ENCODE results near the gene THSD4. TPM values are rescaled to one million over a fixed set of nuclear protein-coding genes. Genes with fewer than 3 reads are reported as not detected.

Gene THSD4
- polyA plus RNA-seq, 1 experiment, result 18.8 TPM

DNA sequence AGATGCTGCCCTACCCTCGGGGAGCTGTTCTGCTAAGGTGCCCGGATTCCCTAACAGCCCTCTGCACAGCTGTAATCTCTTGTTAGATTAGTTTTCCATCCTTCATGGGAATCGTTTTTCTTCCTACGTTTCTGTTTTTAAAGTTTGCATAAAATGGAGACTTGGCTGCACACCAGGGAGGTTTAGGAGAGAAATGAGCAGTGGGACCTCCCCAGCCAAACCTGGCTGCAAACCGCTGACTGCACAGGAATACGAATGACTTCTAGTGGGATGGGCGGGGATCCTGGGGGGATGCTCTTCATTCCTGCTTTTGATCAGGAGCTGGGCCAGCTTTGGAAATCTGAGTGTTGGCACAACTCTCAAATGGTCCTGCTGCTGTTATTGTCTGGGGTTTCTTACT, 77.5 kb downstream of the THSD4 start:
- POLR2A ChIA-PET, result no interaction called here
- Histone ChIP-seq H3K27me3 (ENCODE audit: control insufficient read depth, insufficient read depth, low read length) (no peaks in the 10 kb centered on the region), H3K36me3 (ENCODE audit: control insufficient read depth, insufficient read depth, low read length) (no peaks in the 10 kb centered on the region; the same call in 1 of the 2 replicates), H3K4me3 (ENCODE audit: low read depth, low read length) (no peak overlapping the region)
- TF ChIP-seq, protein P1, sequence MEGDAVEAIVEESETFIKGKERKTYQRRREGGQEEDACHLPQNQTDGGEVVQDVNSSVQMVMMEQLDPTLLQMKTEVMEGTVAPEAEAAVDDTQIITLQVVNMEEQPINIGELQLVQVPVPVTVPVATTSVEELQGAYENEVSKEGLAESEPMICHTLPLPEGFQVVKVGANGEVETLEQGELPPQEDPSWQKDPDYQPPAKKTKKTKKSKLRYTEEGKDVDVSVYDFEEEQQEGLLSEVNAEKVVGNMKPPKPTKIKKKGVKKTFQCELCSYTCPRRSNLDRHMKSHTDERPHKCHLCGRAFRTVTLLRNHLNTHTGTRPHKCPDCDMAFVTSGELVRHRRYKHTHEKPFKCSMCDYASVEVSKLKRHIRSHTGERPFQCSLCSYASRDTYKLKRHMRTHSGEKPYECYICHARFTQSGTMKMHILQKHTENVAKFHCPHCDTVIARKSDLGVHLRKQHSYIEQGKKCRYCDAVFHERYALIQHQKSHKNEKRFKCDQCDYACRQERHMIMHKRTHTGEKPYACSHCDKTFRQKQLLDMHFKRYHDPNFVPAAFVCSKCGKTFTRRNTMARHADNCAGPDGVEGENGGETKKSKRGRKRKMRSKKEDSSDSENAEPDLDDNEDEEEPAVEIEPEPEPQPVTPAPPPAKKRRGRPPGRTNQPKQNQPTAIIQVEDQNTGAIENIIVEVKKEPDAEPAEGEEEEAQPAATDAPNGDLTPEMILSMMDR (IDR thresholded peaks at IDR 0.05; ENCODE audit: insufficient read depth, low read depth, low read length), result no peak
- CTCF ChIA-PET, result interaction anchor here (1.1 kb wide), 1 partner anchor 132 kb away, joined by 4 read pairs; no protein-coding TSS in a partner anchor
- DNase-seq (ENCODE audit: low read depth), result no peak

GRCh38 chr15:71194286-71194685, 79.0 kb downstream of the THSD4 start:
- DNase-seq (ENCODE audit: low read depth), result no peak
- ChIA-PET POLR2A (no interaction called here), CTCF (no interaction called here)
- no peaks in the 10 kb centered on the region; the same call in 1 of the 2 replicates for H3K36me3 ChIP-seq (ENCODE audit: control insufficient read depth, insufficient read depth, low read length)
- H3K27me3 ChIP-seq (ENCODE audit: control insufficient read depth, insufficient read depth, low read length), result no peaks in the 10 kb centered on the region
- TF ChIP-seq, protein P1 (IDR thresholded peaks at IDR 0.05; ENCODE audit: insufficient read depth, low read depth, low read length), result no peak
- no peak overlapping the region for H3K4me3 ChIP-seq (ENCODE audit: low read depth, low read length)

- POLR2A ChIA-PET, result no interaction called here
- Histone ChIP-seq H3K4me3 (ENCODE audit: low read depth, low read length) (no peak overlapping the region), H3K27me3 (ENCODE audit: control insufficient read depth, insufficient read depth, low read length) (no peaks in the 10 kb centered on the region), H3K36me3 (ENCODE audit: control insufficient read depth, insufficient read depth, low read length) (no peaks in the 10 kb centered on the region; the same call in 1 of the 2 replicates)
- CTCF ChIA-PET, result no interaction called here
- no peak for DNase-seq (ENCODE audit: low read depth)
- TF ChIP-seq, protein P1 (IDR thresholded peaks at IDR 0.05; ENCODE audit: insufficient read depth, low read depth, low read length), result 0 out of 2 replicates have a peak, but pooled peaks have one; percentile 23
Measured at GRCh38 chr15:71195242-71195641, 80.0 kb downstream of the THSD4 start.

DNA sequence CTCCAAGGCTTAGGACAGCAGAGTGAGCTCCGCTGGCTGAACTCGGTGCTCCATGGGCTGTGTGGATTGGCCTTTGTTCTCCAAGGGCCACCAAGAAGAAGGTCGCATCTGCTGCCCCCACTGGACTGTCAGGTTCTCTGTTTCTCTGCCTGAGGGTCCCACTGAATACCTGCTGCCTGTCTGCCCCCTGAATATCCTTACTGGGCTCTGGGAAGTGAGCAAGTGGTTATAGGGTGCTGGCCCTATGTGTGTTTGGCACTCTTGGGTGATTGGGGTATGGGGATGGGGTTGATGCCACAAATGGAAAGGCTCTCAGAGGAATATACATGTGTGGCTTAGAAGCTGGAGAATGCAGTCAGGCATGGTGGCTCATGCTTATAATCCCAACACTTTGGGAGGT, 82.3 kb downstream of the THSD4 start:
- no peaks in the 10 kb centered on the region; the same call in 1 of the 2 replicates for H3K36me3 ChIP-seq (ENCODE audit: control insufficient read depth, insufficient read depth, low read length)
- no peak overlapping the region for H3K4me3 ChIP-seq (ENCODE audit: low read depth, low read length)
- TF ChIP-seq, protein P1 (IDR thresholded peaks at IDR 0.05; ENCODE audit: insufficient read depth, low read depth, low read length), result no peak
- no peak for DNase-seq (ENCODE audit: low read depth)
- H3K27me3 ChIP-seq (ENCODE audit: control insufficient read depth, insufficient read depth, low read length), result no peaks in the 10 kb centered on the region
- ChIA-PET CTCF (interaction anchor here (1.2 to 2.2 kb wide), 2 partner anchors 9 to 243 kb away, joined by 4 to 7 read pairs; no protein-coding TSS in a partner anchor), POLR2A (no interaction called here)

DNA sequence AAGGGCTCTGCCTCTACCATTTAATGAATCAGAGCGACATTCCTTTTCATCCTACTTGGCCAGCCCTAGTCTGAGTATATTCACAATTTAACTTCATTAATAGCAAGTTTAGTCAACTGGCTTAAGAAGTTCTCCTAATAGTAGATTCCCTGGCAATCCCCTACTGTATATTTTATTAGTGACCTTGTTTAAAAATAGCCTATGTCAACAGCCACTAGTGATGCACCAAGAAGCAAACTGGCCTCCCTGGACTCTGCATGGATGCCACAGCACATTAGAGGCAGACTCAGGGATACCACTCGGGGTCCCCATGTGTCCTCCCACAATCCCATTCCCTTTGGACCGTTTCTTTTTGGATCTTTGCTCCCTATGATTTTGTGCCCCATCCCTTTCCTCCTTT, 83.6 kb downstream of the THSD4 start:
- POLR2A ChIA-PET, result no interaction called here
- no peaks in the 10 kb centered on the region for H3K36me3 ChIP-seq (ENCODE audit: control insufficient read depth, insufficient read depth, low read length)
- no peaks in the 10 kb centered on the region for H3K27me3 ChIP-seq (ENCODE audit: control insufficient read depth, insufficient read depth, low read length)
- H3K4me3 ChIP-seq (ENCODE audit: low read depth, low read length), result no peak overlapping the region
- CTCF ChIA-PET, result no interaction called here
- TF ChIP-seq, protein P1 (IDR thresholded peaks at IDR 0.05; ENCODE audit: insufficient read depth, low read depth, low read length), result no peak
- no peak for DNase-seq (ENCODE audit: low read depth)

Data from BJ (cell line).